HG03159 (cell line): ENCODE results near the gene ASRGL1.

Source experiments
- ATAC-seq: cut with Tn5 transposase; IDR thresholded peaks from one replicate; pipeline ENCODE4 v1.9.1; 2021; ENCODE audit warnings: mild to moderate bottlenecking, moderate library complexity; ENCODE audit not compliant: unreplicated experiment

ASRGL1 gene

DNA sequence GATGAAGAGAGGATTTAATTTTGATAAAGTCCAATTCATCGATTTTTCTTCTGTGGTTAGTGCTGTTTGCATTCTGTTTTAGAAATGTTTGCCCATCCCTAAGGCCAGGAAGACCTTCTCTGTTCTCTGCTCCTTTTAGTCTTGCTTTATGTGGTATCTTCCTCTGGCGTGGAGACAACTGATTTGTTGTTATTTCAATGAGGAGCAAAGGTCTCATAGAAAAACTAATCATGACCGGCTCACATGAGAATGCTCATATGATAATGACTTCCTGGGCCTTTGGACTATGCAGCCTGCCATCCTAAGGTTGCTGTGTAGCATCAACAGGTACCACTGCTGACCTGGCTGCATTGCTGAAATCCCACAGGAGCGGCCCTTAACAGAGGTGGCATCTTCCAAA, 101.4 kb downstream of the ASRGL1 start:
- ATAC-seq, result no peak

DNA sequence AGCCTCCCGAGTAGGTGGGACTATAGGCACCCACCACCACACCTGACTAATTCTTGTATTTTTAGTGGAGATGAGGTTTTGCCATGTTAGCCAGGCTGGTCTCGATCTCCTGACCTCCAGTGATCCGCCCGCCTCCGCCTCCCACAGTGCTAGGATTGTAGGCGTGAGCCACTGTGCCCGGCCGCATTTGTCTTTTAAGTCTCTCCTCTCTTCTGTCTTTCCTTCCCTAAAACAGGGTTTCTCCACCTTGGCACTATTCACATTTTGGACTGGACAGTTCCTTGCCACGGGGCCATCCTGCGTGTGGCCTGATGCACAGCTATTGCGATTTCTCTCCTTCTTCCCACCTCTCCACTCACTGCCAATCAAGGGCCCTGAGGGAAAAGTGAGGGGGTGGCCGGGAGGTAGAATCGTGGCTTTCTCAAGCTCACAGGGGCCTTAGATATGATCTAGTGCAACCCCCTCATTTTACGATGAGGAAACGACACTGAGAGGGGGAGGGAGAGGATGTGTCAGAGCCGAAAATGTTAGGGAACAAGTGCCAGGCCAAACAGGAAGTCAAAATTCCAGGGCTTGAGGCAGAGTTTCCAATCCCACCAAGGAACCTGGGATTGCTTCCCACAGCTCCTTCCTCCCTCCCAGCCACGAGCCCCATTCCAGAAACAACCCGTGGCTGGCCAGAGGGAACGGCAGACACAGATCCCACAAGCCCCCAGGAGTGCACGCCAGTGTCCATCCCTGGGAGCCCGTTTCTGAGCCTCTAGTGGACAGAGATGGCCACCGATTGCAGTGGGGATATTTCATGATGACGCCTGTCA, 102.7 kb downstream of the ASRGL1 start:
- no peak for ATAC-seq
